Stimulated activated naive CD8-positive, alpha-beta T cell treated with anti-CD3 and anti-CD28 coated beads, Interleukin-15, Interleukin-2, amounts not matched to agents 100 ng/mL and 50 ng/mL, for 24 hours (primary cell): ENCODE measurements around the gene SNAPC5.
"Not testable (repeated sequence)": the region's sequence is repeated elsewhere in the genome, so short reads cannot be mapped to it uniquely, and the experiment has no call there.

Experiments
- H3K27ac Mint-ChIP-seq: one replicate; pipeline ENCODE4 v1.8.0; 2021; ENCODE audit warnings: mild to moderate bottlenecking, mixed read lengths
- H3K27me3 Mint-ChIP-seq: one replicate; pipeline ENCODE4 v1.8.0; 2021; ENCODE audit warnings: mixed read lengths
- H3K36me3 Mint-ChIP-seq: one replicate; pipeline ENCODE4 v1.8.0; 2021; ENCODE audit warnings: low read depth, mixed read lengths
- H3K4me1 Mint-ChIP-seq: one replicate; pipeline ENCODE4 v1.8.0; 2021; ENCODE audit warnings: low read depth, mixed read lengths
- H3K4me3 Mint-ChIP-seq: one replicate; pipeline ENCODE4 v1.8.0; 2021; ENCODE audit warnings: mild to moderate bottlenecking, mixed read lengths
- H3K9me3 Mint-ChIP-seq: one replicate; pipeline ENCODE4 v1.8.0; 2021; ENCODE audit warnings: mixed read lengths

Gene SNAPC5

DNA sequence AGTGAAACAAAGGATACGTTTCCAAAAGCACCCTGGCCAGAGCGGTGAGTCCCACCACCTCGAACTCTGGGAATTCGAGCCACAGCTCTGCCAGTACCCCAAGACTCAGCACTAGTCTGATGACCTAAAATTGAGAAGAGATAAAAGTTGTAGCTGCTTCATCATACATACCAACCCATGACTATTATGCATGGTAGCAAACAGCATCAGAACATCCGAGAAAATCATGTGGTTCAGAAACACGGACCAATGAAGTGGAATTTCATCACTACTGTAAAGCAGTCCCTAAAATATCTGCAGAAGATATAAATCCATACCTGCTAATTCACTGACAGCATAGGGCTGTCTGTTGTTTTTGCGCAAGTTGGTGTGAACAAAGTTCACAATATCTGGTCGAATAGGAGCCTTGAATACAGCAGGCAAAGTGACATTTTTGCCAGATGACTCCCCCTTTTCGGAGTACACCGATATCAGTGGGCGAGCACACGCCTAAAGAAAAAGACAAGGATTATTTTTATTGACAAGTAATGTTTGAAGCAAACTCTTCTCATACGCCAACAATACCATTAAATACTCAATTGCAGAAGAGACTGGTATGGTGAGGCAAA is 5.6 kb upstream of the SNAPC5 start:
- H3K27me3 Mint-ChIP-seq, H3K9me3 Mint-ChIP-seq: not testable (repeated sequence)
- H3K36me3 Mint-ChIP-seq = peaks cover 73% of the 10 kb centered on the region
- peaks cover 71% of the 10 kb centered on the region for H3K4me1 Mint-ChIP-seq
- peak overlapping the region; percentile 93 for H3K4me3 Mint-ChIP-seq
- peak overlapping the region; percentile 99 for H3K27ac Mint-ChIP-seq

- no peaks in the 10 kb centered on the region for H3K27me3 Mint-ChIP-seq
- H3K9me3 Mint-ChIP-seq = no peaks in the 10 kb centered on the region
- peak overlapping the region; percentile 99 for H3K27ac Mint-ChIP-seq
- peaks cover 69% of the 10 kb centered on the region for H3K4me1 Mint-ChIP-seq
- H3K4me3 Mint-ChIP-seq = peak overlapping the region; percentile 93
- H3K36me3 Mint-ChIP-seq = peaks cover 76% of the 10 kb centered on the region
Observed at GRCh38 chr15:66502491-66502890, 4.9 kb upstream of the SNAPC5 start.

DNA sequence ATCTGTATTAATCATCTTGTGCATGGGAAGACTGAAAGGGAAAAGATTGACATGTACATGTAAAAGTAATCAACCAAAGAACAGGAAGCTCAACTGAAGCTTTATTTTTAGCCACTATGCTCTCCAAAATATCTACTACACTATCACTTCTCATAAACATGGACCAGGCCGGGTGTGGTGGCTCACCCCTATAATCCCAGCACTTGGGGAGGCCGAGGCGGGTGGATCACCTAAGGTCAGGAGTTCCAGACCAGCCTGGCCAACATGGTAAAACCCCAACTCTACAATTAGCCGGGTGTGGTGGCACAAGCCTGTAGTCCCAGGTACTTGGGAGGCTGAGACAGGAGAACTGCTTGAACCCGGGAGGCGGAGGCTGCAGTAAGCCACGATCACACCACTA is 2.8 kb upstream of the SNAPC5 start:
- H3K27me3 Mint-ChIP-seq, H3K9me3 Mint-ChIP-seq: not testable (repeated sequence)
- Mint-ChIP-seq H3K27ac (peak overlapping the region; percentile 99), H3K4me3 (peak overlapping the region; percentile 93), H3K4me1 (peaks cover 63% of the 10 kb centered on the region), H3K36me3 (peaks cover 86% of the 10 kb centered on the region)

GRCh38 chr15:66498501-66499386 is 1.2 kb upstream of the SNAPC5 start:
- H3K4me3 Mint-ChIP-seq = peak overlapping the region; percentile 97
- H3K9me3 Mint-ChIP-seq = no peaks in the 10 kb centered on the region
- peaks cover 89% of the 10 kb centered on the region for H3K36me3 Mint-ChIP-seq
- peaks cover 68% of the 10 kb centered on the region for H3K4me1 Mint-ChIP-seq
- no peaks in the 10 kb centered on the region for H3K27me3 Mint-ChIP-seq
- peak overlapping the region; percentile 99 for H3K27ac Mint-ChIP-seq

- Mint-ChIP-seq H3K4me3 (peak overlapping the region; percentile 97), H3K36me3 (peaks cover 89% of the 10 kb centered on the region)
Observed at GRCh38 chr15:66496951-66497501, 536 bp downstream of the SNAPC5 start.

DNA sequence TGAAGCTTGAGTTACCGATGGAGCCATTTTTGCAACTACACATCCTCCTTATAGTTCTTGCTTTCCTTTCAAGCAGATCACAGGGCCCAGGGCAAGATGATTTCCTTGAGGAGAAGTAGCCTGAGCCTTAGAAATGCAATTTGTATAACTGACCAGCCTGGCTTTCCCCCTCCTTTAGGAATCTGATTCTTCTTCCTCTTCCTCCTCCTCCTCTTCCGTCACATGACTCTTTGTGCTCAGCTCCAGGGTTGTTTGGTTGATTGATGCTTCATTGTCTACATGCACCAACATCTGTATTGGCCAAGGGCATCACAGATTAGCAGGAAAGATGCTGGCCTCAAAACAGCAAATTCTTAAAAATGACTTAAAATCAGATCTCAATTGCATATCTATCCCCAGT is 3.3 kb downstream of the SNAPC5 start:
- no peaks in the 10 kb centered on the region for H3K27me3 Mint-ChIP-seq

More at GRCh38 chr15:66496951-66497501, 536 bp downstream of the SNAPC5 start:
- Mint-ChIP-seq H3K27me3 (no peaks in the 10 kb centered on the region), H3K4me1 (peaks cover 57% of the 10 kb centered on the region), H3K27ac (peak overlapping the region; percentile 99), H3K9me3 (no peaks in the 10 kb centered on the region)

DNA sequence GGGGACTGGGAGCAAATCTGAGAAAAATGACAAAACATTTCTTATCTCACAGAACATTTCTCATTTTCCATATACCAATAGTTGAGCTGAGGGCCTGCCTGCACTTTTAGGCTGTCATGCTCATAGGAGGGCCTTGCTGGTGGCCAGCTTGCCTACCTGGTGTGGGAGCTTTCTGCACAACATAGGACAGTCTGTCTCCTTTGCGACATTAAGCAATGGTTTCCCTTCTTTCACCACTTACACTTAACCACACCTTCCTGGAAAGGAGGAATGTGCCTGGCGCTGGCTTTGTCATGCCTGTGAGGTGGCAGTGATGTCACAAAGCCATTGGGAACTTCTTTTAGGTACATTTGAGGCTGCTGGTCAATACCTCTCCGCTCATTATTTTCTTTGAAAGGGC is 5.7 kb downstream of the SNAPC5 start:
- peaks cover 84% of the 10 kb centered on the region for H3K36me3 Mint-ChIP-seq
- H3K4me3 Mint-ChIP-seq = no peak overlapping the region
- no peaks in the 10 kb centered on the region for H3K27me3 Mint-ChIP-seq
- peaks cover 21% of the 10 kb centered on the region for H3K4me1 Mint-ChIP-seq
- H3K27ac Mint-ChIP-seq = peak overlapping the region; percentile 38
- H3K9me3 Mint-ChIP-seq = no peaks in the 10 kb centered on the region

More for the DNA sequence above, 3.3 kb downstream of the SNAPC5 start:
- peaks cover 31% of the 10 kb centered on the region for H3K4me1 Mint-ChIP-seq
- no peak overlapping the region for H3K4me3 Mint-ChIP-seq
- H3K27ac Mint-ChIP-seq = peak overlapping the region; percentile 50
- H3K36me3 Mint-ChIP-seq = peaks cover 89% of the 10 kb centered on the region
- H3K9me3 Mint-ChIP-seq = no peaks in the 10 kb centered on the region

DNA sequence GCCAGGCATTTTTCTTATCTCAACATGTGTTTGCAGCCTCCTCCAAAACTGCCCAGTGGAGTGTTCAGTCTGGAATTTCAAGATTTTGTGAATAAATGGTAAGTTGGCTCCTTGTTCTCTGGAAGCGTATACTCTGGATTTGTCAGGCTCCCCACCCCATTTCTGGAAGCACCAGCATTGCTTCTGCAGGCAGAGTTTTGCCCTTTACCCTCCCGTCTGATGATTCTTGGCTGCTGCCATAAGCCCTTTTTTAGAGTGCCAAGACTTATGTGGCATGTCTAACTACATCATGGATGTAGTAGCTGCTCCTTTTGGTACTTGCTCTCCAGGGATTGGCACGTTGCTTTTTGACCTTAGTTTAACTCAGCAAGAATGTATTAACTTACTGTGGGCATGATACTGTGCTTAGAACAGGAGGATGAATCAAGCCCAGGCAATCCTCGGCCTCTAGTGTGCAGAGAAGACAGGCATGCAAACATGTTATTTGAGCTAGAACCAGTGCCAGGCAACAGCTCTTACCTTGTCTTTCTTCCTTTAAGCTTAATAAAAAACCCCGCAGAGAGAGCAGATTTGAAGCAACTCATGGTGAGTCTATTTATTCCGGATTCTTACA is 8.3 kb downstream of the SNAPC5 start:
- Mint-ChIP-seq H3K9me3 (no peaks in the 10 kb centered on the region), H3K4me3 (no peak overlapping the region), H3K4me1 (peaks cover 5% of the 10 kb centered on the region), H3K27me3 (no peaks in the 10 kb centered on the region), H3K27ac (peak overlapping the region; percentile 53), H3K36me3 (peaks cover 80% of the 10 kb centered on the region)

DNA sequence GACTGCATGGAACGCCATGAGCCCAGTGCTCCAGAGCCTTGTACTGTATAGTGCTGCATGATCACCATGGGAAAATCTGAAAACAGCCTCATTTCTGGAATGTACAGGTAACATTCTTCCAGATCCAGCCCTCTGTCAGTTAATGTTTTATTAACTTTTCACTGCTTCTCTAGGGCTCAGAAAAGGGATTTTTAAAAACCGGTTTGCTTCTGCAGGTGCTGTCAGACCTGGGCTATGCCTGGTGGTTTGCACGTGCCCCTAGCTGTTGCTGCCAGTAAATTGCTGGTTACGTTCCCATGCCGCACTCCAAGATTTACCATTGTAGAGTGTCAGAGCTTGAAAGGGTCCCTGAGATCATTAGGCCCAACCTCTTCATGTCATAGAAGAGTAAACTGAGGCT is 9.0 kb downstream of the SNAPC5 start:
- peaks cover 75% of the 10 kb centered on the region for H3K36me3 Mint-ChIP-seq
- H3K9me3 Mint-ChIP-seq = no peaks in the 10 kb centered on the region
- no peaks in the 10 kb centered on the region for H3K27me3 Mint-ChIP-seq
- H3K4me1 Mint-ChIP-seq = no peaks in the 10 kb centered on the region
- H3K4me3 Mint-ChIP-seq = no peak overlapping the region
- H3K27ac Mint-ChIP-seq = no peak overlapping the region

DNA sequence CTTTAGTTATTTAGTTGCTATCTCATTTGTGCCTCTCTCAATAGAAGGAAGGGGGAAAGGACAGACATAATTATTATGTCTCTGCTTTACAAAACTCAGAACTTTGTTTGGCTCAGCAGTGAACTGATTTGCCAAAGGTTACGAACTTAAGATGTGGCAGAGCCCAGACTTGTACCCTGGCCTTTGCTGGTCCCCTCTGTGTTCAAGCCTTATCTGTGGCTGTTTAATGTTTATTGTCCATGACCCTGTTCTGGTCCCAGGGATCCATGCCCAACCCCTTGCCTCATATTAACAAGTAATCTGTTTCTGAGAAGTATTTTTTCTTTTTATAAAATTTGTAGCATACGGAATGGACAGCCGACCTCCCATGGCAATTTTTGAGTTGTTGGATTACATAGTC is 10.7 kb downstream of the SNAPC5 start:
- Mint-ChIP-seq H3K4me1 (no peaks in the 10 kb centered on the region), H3K27ac (no peak overlapping the region), H3K36me3 (peaks cover 73% of the 10 kb centered on the region), H3K27me3 (no peaks in the 10 kb centered on the region), H3K4me3 (no peak overlapping the region), H3K9me3 (no peaks in the 10 kb centered on the region)

- Mint-ChIP-seq H3K9me3 (no peaks in the 10 kb centered on the region), H3K4me1 (peaks cover 4% of the 10 kb centered on the region), H3K27ac (no peak overlapping the region), H3K27me3 (no peaks in the 10 kb centered on the region), H3K36me3 (peaks cover 66% of the 10 kb centered on the region), H3K4me3 (no peak overlapping the region)
Observed at GRCh38 chr15:66484539-66485112, 12.9 kb downstream of the SNAPC5 start.

GRCh38 chr15:66483131-66483566 is 14.4 kb downstream of the SNAPC5 start:
- no peak overlapping the region for H3K27ac Mint-ChIP-seq
- peaks cover 58% of the 10 kb centered on the region for H3K36me3 Mint-ChIP-seq
- peaks cover 4% of the 10 kb centered on the region for H3K4me1 Mint-ChIP-seq
- H3K27me3 Mint-ChIP-seq = no peaks in the 10 kb centered on the region
- H3K9me3 Mint-ChIP-seq = no peaks in the 10 kb centered on the region
- H3K4me3 Mint-ChIP-seq = no peak overlapping the region

DNA sequence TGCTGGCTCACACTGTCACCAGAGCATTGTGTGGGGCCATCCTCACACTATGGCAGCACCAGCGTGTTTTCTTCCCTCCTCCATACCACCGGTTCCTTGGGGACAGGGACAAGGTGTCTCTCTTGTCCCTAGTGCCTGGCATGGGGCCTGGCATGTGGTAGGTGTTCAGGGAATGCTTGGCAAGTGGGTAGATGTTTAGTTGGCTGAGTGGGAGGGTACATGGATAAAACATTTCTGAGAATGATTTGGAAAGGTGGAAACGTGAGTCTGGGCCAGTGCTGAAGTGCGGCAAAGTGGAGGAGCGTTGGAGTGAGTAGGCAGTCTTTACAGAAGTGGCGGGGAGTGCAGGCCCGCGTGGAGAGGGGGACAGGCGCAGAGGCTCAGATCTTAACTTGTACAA is 15.0 kb downstream of the SNAPC5 start:
- peaks cover 4% of the 10 kb centered on the region for H3K4me1 Mint-ChIP-seq
- H3K27ac Mint-ChIP-seq = no peak overlapping the region
- H3K9me3 Mint-ChIP-seq = no peaks in the 10 kb centered on the region
- no peaks in the 10 kb centered on the region for H3K27me3 Mint-ChIP-seq
- H3K36me3 Mint-ChIP-seq = peaks cover 52% of the 10 kb centered on the region
- H3K4me3 Mint-ChIP-seq = no peak overlapping the region

- Mint-ChIP-seq H3K27me3 (no peaks in the 10 kb centered on the region), H3K36me3 (peaks cover 45% of the 10 kb centered on the region), H3K9me3 (no peaks in the 10 kb centered on the region), H3K27ac (no peak overlapping the region), H3K4me1 (peaks cover 11% of the 10 kb centered on the region), H3K4me3 (no peak overlapping the region)
Observed at GRCh38 chr15:66481107-66481856, 16.3 kb downstream of the SNAPC5 start.
